ENCODE results near the gene LAMC1.
A peak's percentile ranks its signal among the peaks of the same experiment; 100 is the strongest.

LAMC1 gene

GRCh38 chr1:183101841-183102276 is 78.6 kb downstream of the LAMC1 start:
- DNase-seq (ENCODE audit: low read depth, low spot score), result no peak
- no peak overlapping the region for H3K27ac ChIP-seq

- DNase-seq (ENCODE audit: low read depth, low spot score), result no peak
- no peak overlapping the region for H3K27ac ChIP-seq
Measured at GRCh38 chr1:183103147-183103546, 79.9 kb downstream of the LAMC1 start.

GRCh38 chr1:183103577-183103976 is 80.4 kb downstream of the LAMC1 start:
- no peak overlapping the region for H3K27ac ChIP-seq

GRCh38 chr1:183105449-183105848 is 82.2 kb downstream of the LAMC1 start:
- H3K27ac ChIP-seq, result no peak overlapping the region
- DNase-seq (ENCODE audit: low read depth, low spot score), result no peak

More at GRCh38 chr1:183103577-183103976, 80.4 kb downstream of the LAMC1 start:
- no peak for DNase-seq (ENCODE audit: low read depth, low spot score)

GRCh38 chr1:183106166-183106565 is 82.9 kb downstream of the LAMC1 start:
- H3K27ac ChIP-seq, result no peak overlapping the region
- no peak for DNase-seq (ENCODE audit: low read depth, low spot score)

GRCh38 chr1:183106746-183107145 is 83.5 kb downstream of the LAMC1 start:
- DNase-seq (ENCODE audit: low read depth, low spot score), result no peak
- H3K27ac ChIP-seq, result no peak overlapping the region

GRCh38 chr1:183110326-183110880 is 87.2 kb downstream of the LAMC1 start:
- no peak overlapping the region for H3K27ac ChIP-seq
- no peak for DNase-seq (ENCODE audit: low read depth, low spot score)

GRCh38 chr1:183114441-183114840 is 91.2 kb downstream of the LAMC1 start:
- no peak overlapping the region for H3K27ac ChIP-seq

GRCh38 chr1:183116416-183116815 is 93.2 kb downstream of the LAMC1 start:
- H3K27ac ChIP-seq, result no peak overlapping the region
- no peak for DNase-seq (ENCODE audit: low read depth, low spot score)

More at GRCh38 chr1:183114441-183114840, 91.2 kb downstream of the LAMC1 start:
- no peak for DNase-seq (ENCODE audit: low read depth, low spot score)

GRCh38 chr1:183121609-183122008 is 98.4 kb downstream of the LAMC1 start:
- DNase-seq (ENCODE audit: low read depth, low spot score), result no peak
- no peak overlapping the region for H3K27ac ChIP-seq

GRCh38 chr1:183124259-183124658 is 101.0 kb downstream of the LAMC1 start:
- no peak overlapping the region for H3K27ac ChIP-seq
- DNase-seq (ENCODE audit: low read depth, low spot score), result no peak

- no peak for DNase-seq (ENCODE audit: low read depth, low spot score)
- H3K27ac ChIP-seq, result no peak overlapping the region
Measured at GRCh38 chr1:183125279-183125999, 102.2 kb downstream of the LAMC1 start.

- no peak for DNase-seq (ENCODE audit: low read depth, low spot score)
- no peak overlapping the region for H3K27ac ChIP-seq
Measured at GRCh38 chr1:183126000-183126366, 102.8 kb downstream of the LAMC1 start.

- H3K27ac ChIP-seq, result no peak overlapping the region
- no peak for DNase-seq (ENCODE audit: low read depth, low spot score)
Measured at GRCh38 chr1:183126528-183126927, 103.3 kb downstream of the LAMC1 start.

- no peak overlapping the region for H3K27ac ChIP-seq
- DNase-seq (ENCODE audit: low read depth, low spot score), result no peak
Measured at GRCh38 chr1:183129921-183130690, 106.9 kb downstream of the LAMC1 start.

GRCh38 chr1:183131166-183131565 is 107.9 kb downstream of the LAMC1 start:
- no peak for DNase-seq (ENCODE audit: low read depth, low spot score)

GRCh38 chr1:183135336-183135735 is 112.1 kb downstream of the LAMC1 start:
- no peak for DNase-seq (ENCODE audit: low read depth, low spot score)
- no peak overlapping the region for H3K27ac ChIP-seq

More at GRCh38 chr1:183131166-183131565, 107.9 kb downstream of the LAMC1 start:
- H3K27ac ChIP-seq, result no peak overlapping the region

- H3K27ac ChIP-seq, result peak overlapping the region; percentile 73
- DNase-seq (ENCODE audit: low read depth, low spot score), result no peak
Measured at GRCh38 chr1:183137782-183138181, 114.6 kb downstream of the LAMC1 start.

- H3K27ac ChIP-seq, result peak overlapping the region; percentile 73
- no peak for DNase-seq (ENCODE audit: low read depth, low spot score)
Measured at GRCh38 chr1:183138301-183138700, 115.1 kb downstream of the LAMC1 start.

- no peak for DNase-seq (ENCODE audit: low read depth, low spot score)
- peak overlapping the region; percentile 73 for H3K27ac ChIP-seq
Measured at GRCh38 chr1:183139281-183139942, 116.2 kb downstream of the LAMC1 start.

GRCh38 chr1:183140633-183141032 is 117.4 kb downstream of the LAMC1 start:
- H3K27ac ChIP-seq, result peak overlapping the region; percentile 73
- DNase-seq (ENCODE audit: low read depth, low spot score), result no peak

Measured in epithelial cell of prostate (primary cell).